ENCODE results near the gene ECHS1.

GRCh38 chr10:133379801-133380666 is 6.9 kb upstream of the ECHS1 start:
- TF ChIP-seq CTCF (conservative IDR thresholded peaks at IDR 0.05; ENCODE audit: low read length) (no peak), EZH2phosphoT487 (IDR thresholded peaks at IDR 0.05; ENCODE audit: borderline replicate concordance, low read depth, low read length) (no peak)
